NB4 (cell line): ENCODE data around the gene ITGB4.

Experiments
- CTCF ChIP-seq: IDR thresholded peaks from one replicate; pipeline ENCODE4 v1.5.1; 2012; ENCODE audit warnings: low read depth, low read length
- MAX ChIP-seq: IDR thresholded peaks from 2 replicates; pipeline ENCODE4 v1.6.1; 2011; ENCODE audit warnings: low read depth, low read length
- MYC ChIP-seq: IDR thresholded peaks from 2 replicates; pipeline ENCODE4 v1.6.1; 2011; ENCODE audit warnings: low read depth, low read length
- POLR2A ChIP-seq: IDR thresholded peaks from 2 replicates; pipeline ENCODE4 v1.6.1; 2011; ENCODE audit warnings: mild to moderate bottlenecking; ENCODE audit not compliant: insufficient read length; ENCODE audit errors: extremely low read depth

- TF ChIP-seq CTCF (no peak), POLR2A (no peak), MYC (no peak), MAX (no peak)
Measured at GRCh38 chr17:75755205-75755901, 34.1 kb downstream of the ITGB4 start.
